Sciatic nerve (tissue), 2 donors: ENCODE measurements around the gene BCKDHA. TPM values are rescaled to one million over a fixed set of nuclear protein-coding genes. Genes with fewer than 3 reads are reported as not detected.
A peak's percentile ranks its signal among the peaks of the same experiment; 100 is the strongest.
"Not testable (repeated sequence)": the region's sequence is repeated elsewhere in the genome, so short reads cannot be mapped to it uniquely, and the experiment has no call there.

ENCODE experiments used
- ATAC-seq: fragments of 200-7000 bp; cut with Tn5 transposase; one replicate; pipeline ENCODE4 v1.9.1; 2020; ENCODE audit warnings: mild to moderate bottlenecking, moderate library complexity
- DNase-seq: peaks from one replicate; pipeline ENCODE4 v3.0.0-alpha.2; 2020; ENCODE audit warnings: low spot score
- intact Hi-C: fragments of 100-400 bp; cut with DNase I; formaldehyde crosslinking; loops from one replicate; pipeline ENCODE4 v1.14.2; 2022
- total RNA-seq: library from RNA; stranded (reverse); fragmentation: NEBNext Ultra II Directional; extraction: Animal tissue kit (Norgen Biotek cat#: 25700); gene quantifications from one replicate; pipeline ENCODE4 v1.2.1, GENCODE V29; 2021
- donor health status: DM: no; HTN: no; CAD: no.
- donor health status: DM: no; HTN: no; CAD: no.

Gene BCKDHA
- total RNA-seq, 1 donor from 2014 or later: 24.2 TPM

GRCh38 chr19:41399091-41399490 lies 1.5 kb downstream of the BCKDHA start:
- no peak for ATAC-seq
- intact Hi-C loops: no loop called here
- no peak for DNase-seq

GRCh38 chr19:41399525-41399924 lies 1.9 kb downstream of the BCKDHA start:
- intact Hi-C loops: no loop called here
- ATAC-seq: no peak
- DNase-seq: no peak

GRCh38 chr19:41401483-41401882 lies 3.9 kb downstream of the BCKDHA start:
- ATAC-seq: no peak
- intact Hi-C loops: no loop called here
- no peak for DNase-seq

- no peak for DNase-seq
- intact Hi-C loops: no loop called here
- ATAC-seq: no peak
Measured at GRCh38 chr19:41402010-41402409, 4.4 kb downstream of the BCKDHA start.

GRCh38 chr19:41403181-41403970 lies 5.8 kb downstream of the BCKDHA start:
- DNase-seq: no peak
- intact Hi-C loops: no loop called here
- no peak for ATAC-seq

- DNase-seq (no peak), ATAC-seq (no peak)
- intact Hi-C loops: no loop called here
Measured at GRCh38 chr19:41405776-41406175, 8.2 kb downstream of the BCKDHA start.

- ATAC-seq (peak; percentile 55), DNase-seq (no peak)
- intact Hi-C loops: no loop called here
Measured at GRCh38 chr19:41407271-41407670, 9.7 kb downstream of the BCKDHA start.

- intact Hi-C loops: no loop called here
- no peak for ATAC-seq
- no peak for DNase-seq
Measured at GRCh38 chr19:41408256-41408655, 10.6 kb downstream of the BCKDHA start.

GRCh38 chr19:41408846-41409245 lies 11.2 kb downstream of the BCKDHA start:
- DNase-seq, intact Hi-C loops, ATAC-seq: not testable (repeated sequence)

- ATAC-seq (no peak), DNase-seq (no peak)
- intact Hi-C loops: no loop called here
Measured at GRCh38 chr19:41409288-41409687, 11.7 kb downstream of the BCKDHA start.

- no peak for ATAC-seq
- intact Hi-C loops: no loop called here
Measured at GRCh38 chr19:41410336-41411054, 12.9 kb downstream of the BCKDHA start.

GRCh38 chr19:41411100-41411967 lies 13.7 kb downstream of the BCKDHA start:
- ATAC-seq: peak; percentile 14
- intact Hi-C loops: no loop called here
- no peak for DNase-seq

More at GRCh38 chr19:41410336-41411054, 12.9 kb downstream of the BCKDHA start:
- no peak for DNase-seq

- ATAC-seq (peak; percentile 64), DNase-seq (no peak)
- intact Hi-C loops: no loop called here
Measured at GRCh38 chr19:41411968-41412265, 14.3 kb downstream of the BCKDHA start.

- intact Hi-C loops: no loop called here
- no peak for ATAC-seq
- DNase-seq: no peak
Measured at GRCh38 chr19:41412953-41413352, 15.3 kb downstream of the BCKDHA start.

GRCh38 chr19:41413947-41414346 lies 16.3 kb downstream of the BCKDHA start:
- ATAC-seq: no peak
- intact Hi-C loops: no loop called here
- DNase-seq: no peak

- intact Hi-C loops: no loop called here
- DNase-seq: no peak
- ATAC-seq: no peak
Measured at GRCh38 chr19:41414461-41414860, 16.8 kb downstream of the BCKDHA start.

- intact Hi-C loops: no loop called here
- DNase-seq (no peak), ATAC-seq (no peak)
Measured at GRCh38 chr19:41415154-41415571, 17.5 kb downstream of the BCKDHA start.

- no peak for DNase-seq
- intact Hi-C loops: no loop called here
- no peak for ATAC-seq
Measured at GRCh38 chr19:41416194-41416674, 18.6 kb downstream of the BCKDHA start.

GRCh38 chr19:41420101-41420880 lies 22.7 kb downstream of the BCKDHA start:
- ATAC-seq (peak; percentile 47), DNase-seq (no peak)
- intact Hi-C loops: no loop called here
